Stimulated activated naive CD4-positive, alpha-beta T cell treated with Interleukin-2 at 50 U/mL for 16 hours (primary cell): ENCODE data around the gene SUDS3.

Experiments
- DNase-seq: peaks from one replicate; lab custom pipeline; 2025; lab: John Stamatoyannopoulos, UW

SUDS3 gene

GRCh38 chr12:118356809-118357256 is 19.5 kb upstream of the SUDS3 start:
- DNase-seq, result no peak

GRCh38 chr12:118357257-118358007 is 18.9 kb upstream of the SUDS3 start:
- DNase-seq, result peak; percentile 34

- DNase-seq, result no peak
Observed at GRCh38 chr12:118358008-118358359, 18.4 kb upstream of the SUDS3 start.

DNA sequence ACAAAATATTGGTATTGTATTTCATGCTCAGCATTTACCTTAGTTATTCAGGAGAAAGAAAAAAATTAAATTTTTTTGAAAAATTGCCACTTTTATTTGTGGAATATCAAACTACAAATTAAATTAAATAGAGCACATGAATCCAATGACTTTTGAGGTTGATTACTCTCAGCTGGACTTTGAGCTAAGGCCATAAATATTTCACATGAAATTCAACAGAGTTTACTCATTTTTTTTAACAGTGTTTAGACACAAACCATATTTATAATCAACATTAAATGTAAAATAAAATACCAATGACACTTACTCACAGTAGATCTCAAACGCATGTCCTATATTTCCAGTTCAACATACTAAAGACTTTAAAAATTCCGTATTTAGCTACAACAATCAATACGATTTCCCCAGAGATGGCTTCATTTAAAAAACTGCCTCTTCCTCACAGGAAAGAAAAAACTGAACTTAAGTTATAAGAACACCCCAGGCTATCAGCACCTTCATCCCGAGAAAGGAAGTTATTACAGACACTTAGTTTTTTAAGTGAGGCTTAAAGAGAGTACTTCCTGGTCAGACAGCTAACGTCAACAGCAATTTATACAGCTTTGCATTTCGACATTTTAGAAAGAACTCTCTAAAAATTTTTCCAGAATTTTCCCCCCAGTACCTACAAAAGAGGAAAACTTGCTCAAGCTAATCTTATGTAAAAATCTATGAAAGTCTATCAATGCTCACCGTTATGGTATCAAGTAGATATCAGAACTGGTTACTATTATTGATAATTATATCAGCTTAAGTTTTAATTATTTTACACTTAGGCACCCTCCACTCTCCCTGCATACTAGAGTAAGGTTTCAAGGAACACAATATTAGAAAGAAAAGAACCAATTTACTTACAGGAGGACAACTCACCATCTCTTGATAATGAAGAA is 17.5 kb upstream of the SUDS3 start:
- no peak for DNase-seq

GRCh38 chr12:118359541-118359915 is 16.8 kb upstream of the SUDS3 start:
- DNase-seq, result no peak

- DNase-seq, result no peak
Observed at GRCh38 chr12:118361092-118361404, 15.3 kb upstream of the SUDS3 start.

- no peak for DNase-seq
Observed at GRCh38 chr12:118361889-118362288, 14.5 kb upstream of the SUDS3 start.

DNA sequence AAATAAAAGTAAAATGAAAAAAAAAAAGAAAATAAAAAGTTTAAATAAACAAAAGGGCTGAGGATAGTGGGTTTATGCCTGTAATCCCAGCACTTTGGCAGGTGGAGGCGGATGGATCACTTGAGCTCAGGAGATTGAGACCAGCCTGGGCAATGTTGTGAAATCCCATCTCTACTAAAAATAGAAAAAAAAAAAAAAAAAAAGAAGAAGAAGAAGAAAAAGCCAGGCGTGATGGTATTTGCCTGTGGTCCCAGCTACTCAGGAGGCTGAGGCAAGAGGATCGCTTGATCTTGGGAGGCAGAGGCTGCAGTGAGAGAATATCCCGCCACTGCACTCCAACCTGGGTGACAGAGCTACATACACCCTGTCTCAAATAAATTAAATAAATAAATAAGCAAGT is 7.5 kb upstream of the SUDS3 start:
- no peak for DNase-seq

- DNase-seq, result no peak
Observed at GRCh38 chr12:118370601-118371000, 5.8 kb upstream of the SUDS3 start.

DNA sequence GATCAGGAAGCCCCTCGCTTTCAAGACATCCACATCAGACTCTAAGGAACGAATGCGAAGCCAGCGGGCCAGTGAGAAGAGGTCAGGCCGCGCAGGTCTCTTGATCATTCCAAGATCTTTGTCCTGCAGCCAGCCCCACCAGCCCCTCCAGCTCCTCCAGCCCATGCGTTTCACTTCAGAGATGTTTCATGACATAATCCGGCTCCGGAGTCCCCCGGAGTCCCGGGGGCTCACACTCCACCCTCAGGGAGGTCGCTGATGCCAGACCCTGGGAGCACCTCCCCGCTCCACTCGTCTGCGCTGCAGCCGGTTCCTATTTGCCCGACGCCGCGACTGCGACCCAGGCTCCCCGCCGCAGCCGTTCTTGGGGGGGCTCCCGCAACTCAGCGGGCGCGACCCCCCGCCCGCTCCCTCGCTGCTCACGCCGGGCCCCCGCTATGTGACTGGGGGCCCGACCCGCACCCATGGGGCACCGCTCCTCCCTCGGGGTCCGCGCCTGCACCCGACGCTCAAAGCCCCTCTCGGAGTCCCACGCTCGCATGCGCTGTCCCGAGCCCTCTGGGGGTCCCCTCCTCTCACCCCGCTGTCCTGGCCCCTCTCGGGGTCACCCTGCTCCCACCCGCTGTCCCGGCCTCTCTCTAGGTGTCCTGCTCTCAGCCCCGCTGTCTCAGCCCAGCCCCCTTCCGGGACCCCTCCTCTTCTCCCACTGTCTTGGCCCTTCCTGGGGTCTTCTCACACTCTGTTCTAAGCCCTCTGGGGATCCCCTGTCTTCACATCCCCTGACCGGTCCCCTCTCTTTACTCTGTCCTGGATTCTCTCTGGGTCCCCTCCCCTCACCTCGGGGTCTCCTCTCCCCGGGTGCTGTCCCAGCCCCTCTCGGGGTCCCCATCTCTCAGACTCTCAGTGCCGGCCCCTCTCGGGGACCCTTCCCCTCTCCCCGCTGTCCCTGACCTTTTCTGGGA is 4.8 kb upstream of the SUDS3 start:
- DNase-seq, result no peak

DNA sequence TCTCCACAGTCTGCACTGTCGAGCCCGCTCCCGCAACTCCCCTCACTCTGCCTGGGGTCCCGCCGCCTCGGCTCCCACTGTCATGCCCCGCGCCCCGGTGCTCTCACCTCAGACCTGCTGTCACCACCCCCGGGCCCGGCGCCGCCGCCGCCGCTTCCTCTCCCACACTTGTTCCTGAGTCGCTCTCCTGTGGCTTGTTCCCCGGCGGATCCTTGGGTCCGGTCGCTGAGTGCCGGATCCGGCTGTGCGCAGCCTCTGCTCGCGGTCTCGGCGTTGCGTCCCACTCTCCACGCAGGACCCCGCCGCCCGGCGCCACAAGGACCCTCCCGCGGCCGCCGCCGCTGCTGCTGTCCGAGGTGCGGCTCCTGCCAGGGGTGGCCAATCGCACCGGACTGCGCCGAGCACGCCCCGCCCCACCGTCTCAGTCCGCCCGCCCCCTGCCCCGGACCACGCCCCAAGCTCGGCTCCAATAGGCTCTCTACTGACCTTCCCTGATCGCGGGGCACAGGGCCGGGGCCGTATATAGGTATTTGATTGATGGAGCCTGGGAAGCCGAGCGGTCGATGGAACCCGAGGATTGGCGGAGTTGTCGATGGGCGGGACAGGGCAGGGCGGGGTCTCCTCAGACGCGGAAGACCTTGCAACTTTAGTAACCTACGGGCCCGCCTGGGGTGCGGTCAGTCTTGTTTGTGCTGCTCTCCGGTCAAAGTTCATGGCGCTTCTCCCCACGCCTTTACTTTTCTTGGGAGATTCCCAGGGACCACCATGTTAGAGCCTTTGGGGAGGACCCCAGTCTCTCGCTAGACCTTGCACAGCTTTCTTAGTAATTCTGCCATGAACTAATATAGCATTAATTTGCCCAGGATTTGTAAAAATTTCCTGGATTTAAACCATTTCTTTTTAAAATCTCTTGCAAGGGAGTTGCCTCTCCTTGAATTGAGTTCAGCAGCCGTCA is 3.5 kb upstream of the SUDS3 start, which contains the start of gene TAOK3:
Gene TAOK3 (minus strand): TSS at position 367 of the 955 bp plus-strand sequence. CDS start 117,340 bp downstream, outside the sequence.
- peak; percentile 98 for DNase-seq

DNA sequence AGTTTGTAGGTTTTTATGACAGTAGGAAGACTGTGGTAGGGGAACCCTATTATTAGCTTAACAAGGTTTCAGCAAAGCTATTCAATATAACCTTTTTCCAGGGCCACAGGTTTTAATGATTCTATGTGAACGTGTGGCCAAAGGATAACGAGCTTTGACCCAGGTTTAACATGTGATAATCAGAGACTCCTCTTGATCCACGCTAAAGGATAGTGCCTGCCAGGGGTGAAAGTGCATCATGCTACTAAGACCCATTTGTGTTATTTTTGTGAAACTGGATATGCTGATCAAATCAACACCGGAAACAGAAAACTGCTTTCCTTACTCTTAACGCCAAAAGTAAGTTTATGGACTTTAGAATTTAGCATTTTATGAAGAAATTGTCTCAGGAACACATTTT is 2.7 kb upstream of the SUDS3 start:
- DNase-seq, result no peak

DNA sequence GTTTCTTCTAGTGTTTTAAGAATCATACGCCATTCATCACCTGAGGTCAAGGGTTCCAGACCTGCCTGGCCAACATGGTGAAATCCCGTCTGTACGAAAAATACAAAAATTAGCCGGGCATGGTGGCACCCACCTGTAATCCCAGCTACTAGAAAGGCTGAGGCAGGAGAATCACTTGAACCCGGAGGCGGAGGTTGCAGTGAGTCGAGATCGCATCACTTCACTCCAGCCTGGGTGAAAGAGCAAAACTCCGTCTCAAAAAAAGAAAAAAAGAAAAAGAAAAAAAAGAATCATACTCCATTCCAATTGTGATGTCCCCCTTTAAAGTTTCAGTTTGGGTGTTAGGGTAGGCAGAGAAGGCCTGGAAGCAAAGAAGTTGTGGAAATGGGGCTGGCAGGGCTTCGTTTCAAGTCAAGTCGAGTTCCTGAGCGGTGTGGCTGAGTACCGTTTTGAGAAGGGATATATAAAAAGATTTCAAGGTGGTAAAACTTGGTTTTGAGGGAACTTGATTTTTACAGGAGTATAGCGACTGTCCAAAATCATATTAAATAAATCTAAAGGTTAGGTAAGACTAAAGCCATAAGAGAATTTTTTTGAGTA is 2.1 kb upstream of the SUDS3 start:
- DNase-seq, result no peak

- DNase-seq, result no peak
Observed at GRCh38 chr12:118374909-118375308, 1.4 kb upstream of the SUDS3 start.

DNA sequence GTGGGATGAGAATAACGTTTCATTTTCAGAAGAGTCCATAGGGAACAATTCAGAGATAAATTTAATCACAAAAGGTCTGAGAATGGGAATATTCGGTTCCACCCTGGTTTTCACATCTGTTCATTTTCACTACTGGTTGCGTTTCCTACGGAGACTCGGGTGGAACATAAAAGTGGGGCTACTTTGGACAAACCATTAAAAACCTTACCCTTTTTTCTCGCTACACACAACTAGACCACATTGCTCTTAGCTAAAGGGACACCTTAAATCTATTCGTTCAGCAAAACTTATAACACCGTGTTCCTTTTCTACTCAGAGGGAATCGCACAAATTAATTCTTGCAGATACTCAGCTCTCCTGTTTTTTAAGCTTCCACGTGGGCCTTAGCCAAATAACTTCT is 1.0 kb upstream of the SUDS3 start:
- DNase-seq, result no peak

- DNase-seq, result no peak
Observed at GRCh38 chr12:118377021-118377883, 897 bp downstream of the SUDS3 start.

GRCh38 chr12:118377884-118378470 is 1.6 kb downstream of the SUDS3 start:
- DNase-seq, result peak; percentile 66

GRCh38 chr12:118391424-118391823 is 15.1 kb downstream of the SUDS3 start:
- no peak for DNase-seq

GRCh38 chr12:118391836-118392235 is 15.5 kb downstream of the SUDS3 start:
- no peak for DNase-seq
